Measurements from ENCODE around the gene TMC8.

TMC8 gene

DNA sequence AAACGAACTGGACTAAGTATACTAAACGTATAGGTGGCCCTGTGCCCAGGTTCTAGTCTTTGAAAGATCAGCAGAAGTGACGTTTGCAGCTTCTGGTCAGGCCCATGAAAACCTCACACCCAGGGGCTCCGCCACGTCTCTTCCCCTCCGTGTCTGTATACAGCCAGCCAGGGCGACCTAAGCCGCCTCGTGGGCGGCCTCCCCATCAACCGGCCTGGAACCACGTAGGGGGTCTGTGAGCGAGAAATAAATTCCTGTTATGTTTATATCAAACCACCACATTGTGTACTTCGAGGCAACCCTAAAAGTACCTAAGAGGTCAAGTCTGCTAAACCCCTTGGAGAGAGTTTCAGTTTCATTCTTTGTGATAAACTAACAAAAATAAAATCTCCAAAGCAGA, 49.5 kb downstream of the TMC8 start:
- DNase-seq (ENCODE audit: low read depth): no peak

DNA sequence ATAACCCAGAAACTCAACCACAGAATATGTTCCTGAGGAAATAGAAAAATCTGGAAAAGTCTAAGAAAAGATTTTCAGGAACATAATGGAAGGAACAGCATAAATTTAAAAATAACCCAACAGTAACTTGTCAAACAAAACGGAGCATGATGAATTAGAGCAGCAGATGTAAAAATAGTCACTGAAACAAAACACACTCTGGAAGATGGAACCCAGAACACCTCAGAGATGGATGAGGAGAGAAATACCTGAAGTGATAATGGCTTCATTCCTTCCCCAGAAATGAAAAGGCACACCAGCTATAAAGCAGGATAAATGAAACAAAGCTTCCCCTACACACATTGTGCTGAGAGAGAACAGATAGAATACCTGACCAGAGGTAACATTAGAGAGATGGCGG, 49.9 kb downstream of the TMC8 start:
- DNase-seq (ENCODE audit: low read depth): no peak

DNA sequence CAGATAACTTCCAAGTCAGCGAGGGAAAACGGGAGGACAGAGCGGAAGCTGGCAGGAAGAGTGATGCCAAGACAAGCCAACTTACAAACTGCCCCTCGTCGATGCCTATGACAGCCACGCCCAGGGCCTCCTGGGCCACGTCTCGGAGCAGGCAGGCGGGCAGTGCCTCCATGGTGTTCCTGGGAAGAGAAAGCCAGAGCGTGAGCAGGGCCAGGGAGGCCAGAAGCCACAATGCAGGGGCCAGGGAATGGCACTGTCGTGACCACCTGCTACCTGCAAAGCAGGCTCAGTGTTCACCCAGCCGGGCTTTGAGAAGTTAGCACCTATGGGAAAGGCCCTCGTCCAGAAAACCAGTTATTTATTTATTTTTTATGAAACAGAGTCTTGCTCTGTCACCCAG, 51.9 kb downstream of the TMC8 start:
- DNase-seq (ENCODE audit: low read depth): no peak

DNA sequence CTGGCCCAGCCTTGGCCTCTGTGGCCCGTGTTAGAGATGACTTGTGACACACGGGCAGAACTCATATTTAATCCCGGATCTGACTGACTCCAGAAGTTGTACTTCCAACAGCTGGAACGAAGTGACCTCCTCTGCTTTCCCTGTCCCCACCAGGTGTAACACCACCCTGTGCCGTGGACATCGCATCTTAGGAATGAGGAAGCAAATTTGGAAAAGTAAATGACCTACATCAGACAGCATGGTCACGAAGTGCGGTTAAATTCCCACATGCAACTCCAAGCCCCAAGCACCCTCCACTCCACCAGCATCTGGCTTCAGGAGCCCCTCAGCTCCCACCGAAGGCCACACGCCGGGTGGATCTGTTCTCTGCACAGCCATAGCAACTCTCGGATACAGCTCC, 53.3 kb downstream of the TMC8 start:
- no peak for DNase-seq (ENCODE audit: low read depth)

DNA sequence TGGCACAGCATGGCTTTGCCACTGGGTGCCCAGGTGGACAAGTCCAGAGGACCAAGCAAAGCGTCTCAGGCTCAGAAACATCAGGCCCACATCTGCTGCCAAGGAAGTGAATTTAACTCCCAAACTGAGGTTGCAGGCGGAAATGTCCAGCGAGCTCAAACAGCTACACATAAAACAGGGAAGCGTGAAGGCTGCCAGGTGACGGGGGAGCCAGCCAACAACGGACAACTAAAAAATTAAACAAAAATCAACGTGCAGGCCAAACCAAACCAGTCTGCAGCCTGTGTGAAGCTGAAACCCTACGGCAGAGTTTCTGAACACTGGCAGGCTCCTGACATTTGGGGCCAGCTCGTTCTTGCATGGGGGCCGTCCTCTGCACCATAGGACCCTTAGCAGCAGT, 53.8 kb downstream of the TMC8 start:
- DNase-seq (ENCODE audit: low read depth): no peak

- no peak for DNase-seq (ENCODE audit: low read depth)
These were observed 54.3 kb downstream of the TMC8 start for GRCh38 chr17:78184868-78185267.

DNA sequence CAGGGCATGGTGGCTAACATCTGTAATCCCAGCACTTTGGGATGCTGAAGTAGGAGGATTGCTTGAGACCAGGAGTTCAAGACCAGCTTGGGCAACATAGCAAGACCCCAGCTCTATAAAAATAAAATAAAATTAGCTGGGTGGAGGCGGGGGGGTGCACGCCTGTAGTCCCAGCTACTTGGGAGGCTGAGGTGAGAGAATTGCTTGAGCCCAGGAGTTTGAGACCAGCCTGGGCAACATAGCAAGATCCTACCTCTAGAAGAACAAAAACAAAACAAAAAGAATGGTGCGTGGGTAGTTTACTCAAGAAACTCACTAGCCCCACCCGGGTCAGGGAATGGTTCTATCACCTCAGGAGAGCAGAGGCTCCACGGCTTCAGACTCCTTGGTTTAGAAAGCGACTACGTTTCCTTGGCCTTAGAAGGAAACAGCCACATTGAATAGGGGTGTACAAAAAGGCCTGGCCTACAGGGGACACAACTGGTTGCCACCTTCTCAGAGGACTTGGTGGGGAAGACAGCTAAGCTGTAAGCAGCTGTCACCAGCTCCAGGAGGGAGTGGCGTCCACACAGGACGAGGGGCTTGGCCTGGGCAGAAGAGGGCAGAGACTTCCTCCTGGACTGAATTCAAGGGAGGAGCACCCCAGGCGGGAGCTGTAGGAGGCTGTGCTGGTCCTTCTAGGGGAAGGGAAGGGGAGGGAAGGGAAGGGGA, 55.6 kb downstream of the TMC8 start:
- DNase-seq (ENCODE audit: low read depth): no peak

DNA sequence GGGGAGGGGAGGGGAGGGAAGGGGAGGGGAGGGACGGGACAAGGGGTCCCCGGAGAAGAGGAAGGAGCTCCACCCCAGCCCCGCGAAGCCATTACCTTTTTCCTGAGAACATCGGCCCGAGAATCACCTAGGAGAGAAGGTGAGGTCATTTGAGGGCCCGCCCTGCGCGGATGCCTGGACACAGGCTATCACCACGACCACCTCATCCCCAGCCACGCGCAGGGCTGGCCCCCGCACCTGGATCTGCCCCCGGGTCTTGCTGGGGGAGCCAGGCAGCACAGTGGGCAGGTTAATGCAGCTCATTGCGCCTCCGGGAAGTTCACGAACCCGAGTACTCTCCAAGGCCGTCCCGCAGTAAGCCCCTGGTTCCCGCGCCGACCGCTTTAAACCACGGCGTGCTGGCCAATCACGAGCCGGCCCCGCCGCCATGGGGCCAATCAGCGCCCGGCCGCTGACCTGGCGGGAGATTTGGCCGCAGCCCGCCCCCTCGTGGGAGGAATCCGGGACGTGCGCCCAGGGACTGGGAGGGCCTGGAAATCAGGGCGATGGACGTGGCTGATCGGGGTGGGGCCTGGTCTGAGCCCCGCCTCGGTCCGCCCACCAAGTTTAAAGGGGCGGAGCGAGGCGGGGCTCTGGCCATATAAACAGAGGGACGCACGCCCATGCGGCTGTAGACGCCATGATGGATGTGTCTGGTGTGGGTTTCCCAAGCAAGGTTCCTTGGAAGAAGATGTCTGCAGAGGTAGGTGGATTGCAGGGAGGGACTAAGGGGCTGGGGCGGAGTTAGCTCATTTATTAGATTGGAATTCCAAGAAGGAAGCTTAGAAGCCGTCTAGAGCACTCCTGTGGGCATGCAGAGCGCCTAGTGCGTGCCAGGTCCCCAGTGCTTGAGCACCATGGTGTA, 56.4 kb downstream of the TMC8 start, which contains the start of the genes AFMID and TK1:
Gene AFMID (plus strand): TSS at position 671 of the 904 bp plus-strand sequence. CDS start 9 bp downstream, at position 680.
Gene TK1 (minus strand): TSS at position 361 of the 904 bp plus-strand sequence. CDS start 58 bp downstream, at position 303.
- peak; percentile 57 for DNase-seq (ENCODE audit: low read depth)

Measured in T follicular helper cell (primary cell).